Activated T-cell treated with anti-CD3 and anti-CD28 coated beads, Interleukin-2, amount 50 U/mL, for 24 hours (primary cell): ENCODE measurements around the gene ZSCAN22.
"Not testable (repeated sequence)": the region's sequence is repeated elsewhere in the genome, so short reads cannot be mapped to it uniquely, and the experiment has no call there.

Experiments used
- DNase-seq: peaks from one replicate; pipeline ENCODE4 v3.0.0-alpha.2; 2020
- H3K27ac Mint-ChIP-seq: 2 replicates; pipeline ENCODE4 v1.8.0; 2020; ENCODE audit warnings: mild to moderate bottlenecking, mixed read lengths
- H3K27me3 Mint-ChIP-seq: 2 replicates; pipeline ENCODE4 v1.8.0; 2020; ENCODE audit warnings: mixed read lengths
- H3K36me3 Mint-ChIP-seq: 2 replicates; pipeline ENCODE4 v1.8.0; 2020; ENCODE audit warnings: low read depth, mixed read lengths
- H3K4me1 Mint-ChIP-seq: 2 replicates; pipeline ENCODE4 v1.8.0; 2020; ENCODE audit warnings: low read depth, mixed read lengths
- H3K4me3 Mint-ChIP-seq: 2 replicates; pipeline ENCODE4 v1.8.0; 2020; ENCODE audit warnings: mild to moderate bottlenecking, moderate library complexity, mixed read lengths
- H3K9me3 Mint-ChIP-seq: 2 replicates; pipeline ENCODE4 v1.8.0; 2020; ENCODE audit warnings: mixed read lengths

Gene ZSCAN22

GRCh38 chr19:58366585-58367430 is 40.0 kb downstream of the ZSCAN22 start:
- peaks cover 8% of the 10 kb centered on the region for H3K4me1 Mint-ChIP-seq

GRCh38 chr19:58367698-58368454 is 41.1 kb downstream of the ZSCAN22 start:
- Mint-ChIP-seq H3K9me3 (no peaks in the 10 kb centered on the region), H3K27me3 (no peaks in the 10 kb centered on the region), H3K27ac (no peak overlapping the region), H3K4me1 (peaks cover 1% of the 10 kb centered on the region), H3K4me3 (no peak overlapping the region), H3K36me3 (no peaks in the 10 kb centered on the region)
- no peak for DNase-seq

More at GRCh38 chr19:58366585-58367430, 40.0 kb downstream of the ZSCAN22 start:
- Mint-ChIP-seq H3K36me3 (peaks cover 5% of the 10 kb centered on the region), H3K4me3 (no peak overlapping the region), H3K27ac (no peak overlapping the region), H3K9me3 (no peaks in the 10 kb centered on the region), H3K27me3 (no peaks in the 10 kb centered on the region)
- DNase-seq = no peak

DNA sequence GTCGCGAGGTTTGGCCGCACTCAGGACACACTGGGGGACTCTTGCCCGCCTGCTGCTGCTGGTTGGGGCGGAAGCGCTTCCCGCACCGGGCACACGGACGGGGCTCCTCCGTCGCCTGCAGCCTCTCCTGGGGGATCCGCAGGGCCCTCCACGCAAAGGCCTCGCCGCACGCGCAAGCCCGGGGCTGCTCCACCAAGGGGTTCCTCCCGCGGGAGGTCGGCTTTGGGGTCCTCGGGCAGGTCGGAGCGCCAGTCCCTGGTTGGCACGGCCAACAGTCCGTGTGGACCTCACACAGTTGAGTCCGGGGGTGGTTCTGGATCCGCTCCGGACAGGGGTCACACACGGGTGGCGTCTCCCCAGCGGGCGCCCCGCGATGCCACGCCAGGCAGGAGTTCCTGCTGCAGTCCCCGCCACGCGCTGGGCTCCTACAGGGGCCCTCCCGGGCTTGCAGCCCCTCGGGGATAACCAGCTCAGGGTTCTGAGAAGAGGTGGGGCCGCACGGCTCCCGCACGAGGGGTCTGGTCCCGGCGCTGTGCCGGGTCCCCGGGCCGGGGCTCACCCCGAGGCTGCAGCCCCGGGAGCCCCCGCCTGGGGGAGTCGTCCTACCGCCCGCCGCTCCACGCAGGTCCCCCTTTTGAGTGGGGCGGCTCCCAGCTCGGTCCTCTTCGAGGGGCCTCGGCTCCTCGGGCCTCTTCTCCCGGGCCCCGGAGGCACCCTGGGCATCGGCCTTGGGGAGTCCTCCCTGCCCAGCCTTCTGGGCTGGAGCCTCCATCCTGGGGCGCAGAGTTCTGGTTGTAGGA is 42.0 kb downstream of the ZSCAN22 start:
- H3K4me3 Mint-ChIP-seq = no peak overlapping the region
- no peak for DNase-seq
- H3K27me3 Mint-ChIP-seq = no peaks in the 10 kb centered on the region
- no peaks in the 10 kb centered on the region for H3K4me1 Mint-ChIP-seq
- H3K27ac Mint-ChIP-seq = no peak overlapping the region
- H3K36me3 Mint-ChIP-seq = no peaks in the 10 kb centered on the region
- H3K9me3 Mint-ChIP-seq = no peaks in the 10 kb centered on the region

- no peaks in the 10 kb centered on the region for H3K27me3 Mint-ChIP-seq
- no peak overlapping the region for H3K27ac Mint-ChIP-seq
- H3K4me3 Mint-ChIP-seq = no peak overlapping the region
- no peak for DNase-seq
- H3K36me3 Mint-ChIP-seq = no peaks in the 10 kb centered on the region
- peaks cover 2% of the 10 kb centered on the region for H3K4me1 Mint-ChIP-seq
- H3K9me3 Mint-ChIP-seq = no peaks in the 10 kb centered on the region
These were observed 45.7 kb downstream of the ZSCAN22 start for GRCh38 chr19:58372311-58373133.

- H3K27ac Mint-ChIP-seq = no peak overlapping the region
- no peaks in the 10 kb centered on the region for H3K9me3 Mint-ChIP-seq
- no peak overlapping the region for H3K4me3 Mint-ChIP-seq
- no peaks in the 10 kb centered on the region for H3K36me3 Mint-ChIP-seq
- H3K27me3 Mint-ChIP-seq = no peaks in the 10 kb centered on the region
- DNase-seq = no peak
- H3K4me1 Mint-ChIP-seq = peaks cover 2% of the 10 kb centered on the region
These were observed 47.4 kb downstream of the ZSCAN22 start for GRCh38 chr19:58374200-58374599.

GRCh38 chr19:58376724-58377123 is 49.9 kb downstream of the ZSCAN22 start:
- H3K4me1 Mint-ChIP-seq = peaks cover 15% of the 10 kb centered on the region
- not testable (repeated sequence) for H3K9me3 Mint-ChIP-seq, H3K36me3 Mint-ChIP-seq, DNase-seq, H3K27me3 Mint-ChIP-seq, H3K4me3 Mint-ChIP-seq, H3K27ac Mint-ChIP-seq

GRCh38 chr19:58379246-58379645 is 52.5 kb downstream of the ZSCAN22 start:
- Mint-ChIP-seq H3K4me1 (peaks cover 21% of the 10 kb centered on the region), H3K36me3 (peaks cover 8% of the 10 kb centered on the region), H3K27me3 (no peaks in the 10 kb centered on the region), H3K4me3 (peak overlapping the region; percentile 82), H3K9me3 (no peaks in the 10 kb centered on the region), H3K27ac (peak overlapping the region; percentile 93)
- no peak for DNase-seq

DNA sequence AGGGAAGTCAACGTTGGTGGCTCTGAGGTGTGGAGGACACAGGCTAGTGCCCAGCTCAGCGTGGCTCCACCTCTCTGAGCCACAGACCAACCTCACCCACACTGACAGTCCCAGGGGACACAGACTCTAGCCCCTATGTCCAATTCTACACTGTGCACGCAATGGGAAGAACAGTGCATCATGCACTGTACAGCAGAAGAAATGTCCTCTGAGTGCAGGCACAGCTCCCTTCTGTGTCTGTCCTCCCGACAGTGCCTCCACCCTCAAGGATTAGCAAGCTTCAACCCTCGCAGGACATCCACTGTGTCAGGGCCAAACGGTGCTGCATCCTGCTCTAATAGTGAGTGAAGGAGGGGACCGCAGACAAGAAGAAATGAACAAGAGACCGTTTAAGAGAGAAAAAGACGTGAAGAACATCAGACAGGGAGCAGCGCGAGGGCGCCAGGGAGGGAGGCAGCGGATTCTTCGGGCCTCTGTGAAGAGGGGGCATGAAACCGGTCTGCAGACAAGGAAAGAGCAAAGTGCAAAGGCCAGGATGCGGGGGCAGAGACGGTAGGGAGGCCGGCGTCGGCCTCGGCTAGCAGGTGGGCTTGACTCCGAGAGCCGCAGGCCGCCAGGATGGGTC is 53.4 kb downstream of the ZSCAN22 start:
- H3K9me3 Mint-ChIP-seq = no peaks in the 10 kb centered on the region
- H3K27me3 Mint-ChIP-seq = no peaks in the 10 kb centered on the region
- DNase-seq = no peak
- H3K4me1 Mint-ChIP-seq = peaks cover 23% of the 10 kb centered on the region
- H3K4me3 Mint-ChIP-seq = peak overlapping the region; percentile 82
- peaks cover 8% of the 10 kb centered on the region for H3K36me3 Mint-ChIP-seq
- H3K27ac Mint-ChIP-seq = peak overlapping the region; percentile 93

- H3K4me1 Mint-ChIP-seq = peaks cover 28% of the 10 kb centered on the region
- H3K27ac Mint-ChIP-seq = peak within 1 kb of the TSS; percentile 93
- no peaks in the 10 kb centered on the region for H3K27me3 Mint-ChIP-seq
- H3K36me3 Mint-ChIP-seq = peaks cover 8% of the 10 kb centered on the region
- peak within 1 kb of the TSS; percentile 82 for H3K4me3 Mint-ChIP-seq
- H3K9me3 Mint-ChIP-seq = no peaks in the 10 kb centered on the region
- peak; percentile 97 for DNase-seq
These were observed 54.1 kb downstream of the ZSCAN22 start, which contains the start of gene ZNF837 for GRCh38 chr19:58380662-58381459. Gene ZNF837, minus strand, starts transcription at chr19:58381030. Its CDS starts 11,698 bp downstream, at chr19:58369332.

- Mint-ChIP-seq H3K9me3 (no peaks in the 10 kb centered on the region), H3K4me3 (peak overlapping the region; percentile 82), H3K27ac (peak overlapping the region; percentile 93), H3K27me3 (no peaks in the 10 kb centered on the region), H3K36me3 (peaks cover 13% of the 10 kb centered on the region), H3K4me1 (peaks cover 31% of the 10 kb centered on the region)
- DNase-seq = no peak
These were observed 54.8 kb downstream of the ZSCAN22 start for GRCh38 chr19:58381460-58382212.

GRCh38 chr19:58382997-58383603 is 56.3 kb downstream of the ZSCAN22 start:
- Mint-ChIP-seq H3K4me3 (peak overlapping the region; percentile 82), H3K27ac (no peak overlapping the region)

DNA sequence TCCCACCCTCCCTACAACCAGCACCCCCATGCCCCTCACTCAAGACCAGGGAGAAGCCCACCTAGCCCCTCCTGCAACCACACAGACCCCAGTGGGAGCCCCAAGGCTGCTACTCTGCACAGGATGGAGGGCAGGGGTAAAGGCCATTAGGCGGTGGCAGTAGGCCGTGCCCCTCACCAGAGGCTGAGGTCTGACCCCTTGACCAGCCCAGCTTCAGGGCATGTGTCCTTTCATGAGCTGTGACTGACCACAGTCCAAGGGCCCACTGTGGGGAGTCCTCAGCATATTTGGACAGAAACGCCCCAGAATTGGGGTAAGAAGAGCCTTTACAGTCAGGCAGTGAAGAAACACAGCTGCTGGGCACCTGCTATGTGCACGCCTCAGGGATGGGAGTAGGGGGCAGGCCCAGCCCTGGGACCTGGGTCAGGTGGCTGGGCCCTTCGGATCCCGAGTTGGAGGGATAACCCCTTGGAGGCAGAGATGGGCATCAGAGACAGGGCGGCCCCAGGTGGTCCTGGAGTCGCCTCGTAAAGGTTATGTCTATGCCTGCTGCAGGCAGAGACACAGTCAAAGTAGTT is 58.6 kb downstream of the ZSCAN22 start:
- no peaks in the 10 kb centered on the region for H3K27me3 Mint-ChIP-seq
- H3K36me3 Mint-ChIP-seq = peaks cover 46% of the 10 kb centered on the region
- H3K4me3 Mint-ChIP-seq = peak overlapping the region; percentile 97
- peaks cover 43% of the 10 kb centered on the region for H3K4me1 Mint-ChIP-seq
- DNase-seq = no peak
- H3K27ac Mint-ChIP-seq = peak overlapping the region; percentile 99
- H3K9me3 Mint-ChIP-seq = no peaks in the 10 kb centered on the region

More at GRCh38 chr19:58382997-58383603, 56.3 kb downstream of the ZSCAN22 start:
- peaks cover 28% of the 10 kb centered on the region for H3K36me3 Mint-ChIP-seq
- DNase-seq = no peak
- no peaks in the 10 kb centered on the region for H3K27me3 Mint-ChIP-seq
- H3K4me1 Mint-ChIP-seq = peaks cover 36% of the 10 kb centered on the region
- H3K9me3 Mint-ChIP-seq = no peaks in the 10 kb centered on the region
